Mucosa of descending colon (tissue), 3 donors: ENCODE data around the gene SAYSD1. TPM values are rescaled to one million over a fixed set of nuclear protein-coding genes. Genes with fewer than 3 reads are reported as not detected.

ENCODE experiments used
- ATAC-seq: fragments of 200-7000 bp; cut with Tn5 transposase; one replicate; pipeline ENCODE4 v1.9.1; 2020; ENCODE audit warnings: mild to moderate bottlenecking, moderate library complexity
- DNase-seq, 3 donors: peaks; one replicate each; pipeline ENCODE4 v3.0.0-alpha.2; 2020
- H3K36me3 ChIP-seq: fragments of 200-600 bp; one replicate; pipeline ENCODE4 v1.8.0; 2021; ENCODE audit warnings: low read depth, mild to moderate bottlenecking
- H3K4me1 ChIP-seq: fragments of 200-600 bp; one replicate; pipeline ENCODE4 v1.8.0; 2021; ENCODE audit warnings: low read depth, mild to moderate bottlenecking
- H3K4me3 ChIP-seq: fragments of 200-600 bp; one replicate; pipeline ENCODE4 v1.8.0; 2021; ENCODE audit warnings: mild to moderate bottlenecking
- H3K9me3 ChIP-seq: fragments of 200-600 bp; one replicate; pipeline ENCODE4 v1.8.0; 2021; ENCODE audit warnings: mild to moderate bottlenecking
- CTCF ChIP-seq: fragments of 200-600 bp; IDR thresholded peaks from one replicate; pipeline ENCODE4 v1.8.0; 2022; ENCODE audit warnings: antibody characterized with exemption, mild to moderate bottlenecking
- intact Hi-C, 2 donors: fragments of 100-400 bp; cut with DNase I in 1 of 2; cut with micrococcal nuclease in 1 of 2; formaldehyde crosslinking; loops; one replicate each; pipeline versions ENCODE4 v1.11.0 to v1.11.1; 2022; cut with DNase I, micrococcal nuclease
- long read RNA-seq, 2 donors: library from polyadenylated mRNA; unstranded; transcript quantifications; one replicate each; pipeline ENCODE4 v2.0.0, GENCODE V29; 2019 to 2021
- total RNA-seq, 3 donors: library from RNA; stranded (reverse); fragmentation: NEBNext Ultra II Directional in 2 of 3; extraction: Animal tissue kit (Norgen Biotek cat#: 25700) in 2 of 3; gene quantifications; one replicate each; pipeline versions ENCODE4 v1.2.1 to v1.2.4, GENCODE V29; 2021 to 2023
- donor health status: DM: no; HTN: no; CAD: no; lungs with moderate emphysema.
- donor health status: DM: no; HTN: no; CAD: no.
- donor health status: DM: no; HTN: yes; CAD: no.

Gene SAYSD1
- total RNA-seq = 10 to 100 TPM; 12.8 to 16.0 (median 14.7) TPM
- long read RNA-seq, donor 1, transcript SAYSD1-201 (2 exons, 2,020 nt) = major isoform, 18 of 20 reads
- long read RNA-seq, donor 1, partial matches to known transcripts = 0 of 20 reads
- long read RNA-seq, donor 1, other reads (novel, unspliced or antisense) = 2 of 20 reads
- long read RNA-seq, donor 2, transcript SAYSD1-201 (2 exons, 2,020 nt) = major isoform, 18 of 18 reads
- long read RNA-seq, donor 2, partial matches to known transcripts = 0 of 18 reads
- long read RNA-seq, donor 2, other reads (novel, unspliced or antisense) = 0 of 18 reads

- no peaks in the 10 kb centered on the region for H3K36me3 ChIP-seq
- peak within 1 kb of the TSS; percentile 43 for H3K4me3 ChIP-seq
- DNase-seq (peak; percentile 92 to 96 (median 94)), ATAC-seq (peak; percentile 97)
- no peaks in the 10 kb centered on the region for H3K9me3 ChIP-seq
- no peak for TF ChIP-seq CTCF
- intact Hi-C loops = no loop called here
- peaks cover 10% of the 10 kb centered on the region for H3K4me1 ChIP-seq
Observed at GRCh38 chr6:39114704-39115599, at the start of gene SAYSD1. Gene SAYSD1, minus strand, starts transcription at chr6:39115186. Its CDS starts 97 bp downstream, at chr6:39115089.

- Histone ChIP-seq H3K36me3 (no peaks in the 10 kb centered on the region), H3K4me3 (no peak overlapping the region), H3K4me1 (no peaks in the 10 kb centered on the region), H3K9me3 (no peaks in the 10 kb centered on the region)
- ATAC-seq = no peak
- no peak for DNase-seq
- intact Hi-C loops = no loop called here
- TF ChIP-seq CTCF = no peak
Observed at GRCh38 chr6:39157511-39157910, 42.5 kb upstream of the SAYSD1 start.

- no peak overlapping the region for H3K4me3 ChIP-seq
- no peak for ATAC-seq
- no peaks in the 10 kb centered on the region for H3K4me1 ChIP-seq
- no peaks in the 10 kb centered on the region for H3K36me3 ChIP-seq
- TF ChIP-seq CTCF = no peak
- no peaks in the 10 kb centered on the region for H3K9me3 ChIP-seq
- no peak for DNase-seq
- intact Hi-C loops = no loop called here
Observed at GRCh38 chr6:39156801-39157200, 41.8 kb upstream of the SAYSD1 start.

- no peaks in the 10 kb centered on the region for H3K4me1 ChIP-seq
- H3K4me3 ChIP-seq = no peak overlapping the region
- DNase-seq = no peak
- no peaks in the 10 kb centered on the region for H3K9me3 ChIP-seq
- intact Hi-C loops = no loop called here
- ATAC-seq = no peak
- no peak for TF ChIP-seq CTCF
- H3K36me3 ChIP-seq = no peaks in the 10 kb centered on the region
Observed at GRCh38 chr6:39154705-39155104, 39.7 kb upstream of the SAYSD1 start.

- no peak for ATAC-seq
- Histone ChIP-seq H3K9me3 (no peaks in the 10 kb centered on the region), H3K4me3 (no peak overlapping the region), H3K4me1 (no peaks in the 10 kb centered on the region), H3K36me3 (no peaks in the 10 kb centered on the region)
- intact Hi-C loops = no loop called here
- TF ChIP-seq CTCF = no peak
- no peak for DNase-seq
Observed at GRCh38 chr6:39153766-39154397, 38.9 kb upstream of the SAYSD1 start.
